SK-N-SH treated with all-trans-retinoic acid at 6 μM for 48 hours (cell line): ENCODE data around the gene OPRM1.

Experiments used
- ATAC-seq: fragments of 200-7000 bp; cut with Tn5 transposase; 3 replicates; pipeline ENCODE4 v1.9.1; 2020; ENCODE audit warnings: mild to moderate bottlenecking, moderate library complexity
- ARNTL ChIP-seq: fragments of 450-650 bp; formaldehyde crosslinking; IDR thresholded peaks from 2 replicates; pipeline ENCODE4 v1.5.0; 2020; ENCODE audit warnings: low read depth, mild to moderate bottlenecking, moderate library complexity, borderline replicate concordance
- BACH2 ChIP-seq: fragments of 250-450 bp; sonication (Bioruptor Pico); IDR thresholded peaks from 2 replicates; pipeline ENCODE4 v1.9.0; 2021; ENCODE audit warnings: mild to moderate bottlenecking, borderline replicate concordance
- ESRRG ChIP-seq: fragments of 250-450 bp; sonication (Bioruptor Pico); IDR thresholded peaks from 2 replicates; pipeline ENCODE4 v1.6.1; 2021; ENCODE audit warnings: mild to moderate bottlenecking
- GLIS3 ChIP-seq: fragments of 250-450 bp; sonication (Bioruptor Pico); IDR thresholded peaks from 2 replicates; pipeline ENCODE4 v1.5.0; 2020; ENCODE audit warnings: mild to moderate bottlenecking, moderate library complexity
- OSR1 ChIP-seq: fragments of 250-450 bp; sonication (Bioruptor Pico); IDR thresholded peaks from 2 replicates; pipeline ENCODE4 v1.8.0; 2022; ENCODE audit warnings: moderate library complexity, mild to moderate bottlenecking, inconsistent platforms
- PPARA ChIP-seq: fragments of 250-450 bp; sonication (Bioruptor Pico); IDR thresholded peaks from 2 replicates; pipeline ENCODE4 v1.5.0; 2020; ENCODE audit warnings: mild to moderate bottlenecking, borderline replicate concordance
- RARB ChIP-seq: fragments of 250-450 bp; sonication (Bioruptor Pico); IDR thresholded peaks from 2 replicates; pipeline ENCODE4 v1.8.0; 2021; ENCODE audit warnings: mild to moderate bottlenecking, moderate library complexity
- SNAI2 ChIP-seq: fragments of 250-450 bp; sonication (Bioruptor Pico); IDR thresholded peaks from 2 replicates; pipeline ENCODE4 v1.5.0; 2020; ENCODE audit warnings: mild to moderate bottlenecking, moderate library complexity
- TOX ChIP-seq: fragments of 250-450 bp; sonication (Bioruptor Pico); IDR thresholded peaks from 2 replicates; pipeline ENCODE4 v1.8.0; 2021; ENCODE audit warnings: mild to moderate bottlenecking, moderate library complexity, borderline replicate concordance
- TSHZ2 ChIP-seq: fragments of 250-450 bp; sonication (Bioruptor Pico); IDR thresholded peaks from 2 replicates; pipeline ENCODE4 v1.5.0; 2020; ENCODE audit warnings: mild to moderate bottlenecking, moderate library complexity
- ZC3H10 ChIP-seq: fragments of 250-450 bp; sonication (Bioruptor Pico); IDR thresholded peaks from 2 replicates; pipeline ENCODE4 v1.5.1; 2021; ENCODE audit warnings: mild to moderate bottlenecking, moderate library complexity
- ZFP3 ChIP-seq: fragments of 250-450 bp; sonication (Bioruptor Pico); IDR thresholded peaks from 2 replicates; pipeline ENCODE4 v1.5.0; 2020; ENCODE audit warnings: mild to moderate bottlenecking, moderate library complexity
- ZFP30 ChIP-seq: fragments of 450-650 bp; formaldehyde crosslinking; IDR thresholded peaks from 2 replicates; pipeline ENCODE4 v1.5.0; 2022; ENCODE audit warnings: mild to moderate bottlenecking, moderate library complexity
- ZNF565 ChIP-seq: fragments of 450-650 bp; formaldehyde crosslinking; conservative IDR thresholded peaks from 2 replicates; pipeline ENCODE4 v1.5.0; 2020; ENCODE audit warnings: low read depth, mild to moderate bottlenecking, moderate library complexity
- ZNF70 ChIP-seq: fragments of 450-650 bp; formaldehyde crosslinking; IDR thresholded peaks from 2 replicates; pipeline ENCODE4 v1.5.0; 2020; ENCODE audit warnings: mild to moderate bottlenecking, moderate library complexity
- ZNF8 ChIP-seq: fragments of 450-650 bp; formaldehyde crosslinking; IDR thresholded peaks from 2 replicates; pipeline ENCODE4 v1.5.0; 2020; ENCODE audit warnings: mild to moderate bottlenecking, moderate library complexity
- TF ChIP-seq, protein P1 (sequence below): fragments of 250-450 bp; sonication (Bioruptor Pico); IDR thresholded peaks from 2 replicates; pipeline ENCODE4 v1.5.1; 2020; ENCODE audit warnings: low read depth, mild to moderate bottlenecking, moderate library complexity
- TF ChIP-seq, protein P2 (sequence below): fragments of 250-450 bp; sonication (Bioruptor Pico); IDR thresholded peaks from 2 replicates; pipeline ENCODE4 v1.8.0; 2020; ENCODE audit warnings: mild to moderate bottlenecking, moderate library complexity, borderline replicate concordance
- TF ChIP-seq, protein P3 (sequence below): fragments of 250-450 bp; sonication (Bioruptor Pico); IDR thresholded peaks from 2 replicates; pipeline ENCODE4 v1.8.0; 2021; ENCODE audit warnings: low read depth, mild to moderate bottlenecking, moderate library complexity, borderline replicate concordance

Gene OPRM1

DNA sequence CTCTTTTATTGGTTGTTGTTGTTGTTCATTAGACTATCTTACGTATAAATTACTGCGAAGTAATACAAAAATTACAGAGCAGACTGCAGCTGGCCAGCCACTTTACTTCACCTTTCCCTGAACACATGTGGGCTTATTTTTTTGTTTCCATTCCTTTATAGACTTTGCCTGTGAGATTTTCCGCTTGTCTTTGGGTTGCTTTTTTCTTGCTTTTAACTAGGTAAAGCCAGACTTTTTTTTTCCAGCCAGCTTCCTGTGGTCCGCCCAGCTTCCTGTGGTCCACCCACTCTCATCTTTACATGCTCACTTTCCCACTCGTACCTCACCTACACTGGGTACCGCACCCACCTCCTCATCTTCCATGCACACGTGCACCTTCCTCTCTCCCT lies 238.6 kb downstream of the OPRM1 start:
- TF ChIP-seq ZFP3 (CRISPR knock-in tag), result no peak
- TF ChIP-seq OSR1 (CRISPR knock-in tag), result no peak
- TF ChIP-seq, all 23 proteins: peak for 0
- no peak for ATAC-seq

- no peak for ATAC-seq
- TF ChIP-seq ESRRG (CRISPR knock-in tag) (no peak), ZNF70 (no peak), ZNF8 (no peak), RARB (CRISPR knock-in tag) (no peak)
- TF ChIP-seq, protein P1, sequence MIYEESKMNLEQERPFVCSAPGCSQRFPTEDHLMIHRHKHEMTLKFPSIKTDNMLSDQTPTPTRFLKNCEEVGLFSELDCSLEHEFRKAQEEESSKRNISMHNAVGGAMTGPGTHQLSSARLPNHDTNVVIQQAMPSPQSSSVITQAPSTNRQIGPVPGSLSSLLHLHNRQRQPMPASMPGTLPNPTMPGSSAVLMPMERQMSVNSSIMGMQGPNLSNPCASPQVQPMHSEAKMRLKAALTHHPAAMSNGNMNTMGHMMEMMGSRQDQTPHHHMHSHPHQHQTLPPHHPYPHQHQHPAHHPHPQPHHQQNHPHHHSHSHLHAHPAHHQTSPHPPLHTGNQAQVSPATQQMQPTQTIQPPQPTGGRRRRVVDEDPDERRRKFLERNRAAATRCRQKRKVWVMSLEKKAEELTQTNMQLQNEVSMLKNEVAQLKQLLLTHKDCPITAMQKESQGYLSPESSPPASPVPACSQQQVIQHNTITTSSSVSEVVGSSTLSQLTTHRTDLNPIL, result no peak
- TF ChIP-seq, protein P2, sequence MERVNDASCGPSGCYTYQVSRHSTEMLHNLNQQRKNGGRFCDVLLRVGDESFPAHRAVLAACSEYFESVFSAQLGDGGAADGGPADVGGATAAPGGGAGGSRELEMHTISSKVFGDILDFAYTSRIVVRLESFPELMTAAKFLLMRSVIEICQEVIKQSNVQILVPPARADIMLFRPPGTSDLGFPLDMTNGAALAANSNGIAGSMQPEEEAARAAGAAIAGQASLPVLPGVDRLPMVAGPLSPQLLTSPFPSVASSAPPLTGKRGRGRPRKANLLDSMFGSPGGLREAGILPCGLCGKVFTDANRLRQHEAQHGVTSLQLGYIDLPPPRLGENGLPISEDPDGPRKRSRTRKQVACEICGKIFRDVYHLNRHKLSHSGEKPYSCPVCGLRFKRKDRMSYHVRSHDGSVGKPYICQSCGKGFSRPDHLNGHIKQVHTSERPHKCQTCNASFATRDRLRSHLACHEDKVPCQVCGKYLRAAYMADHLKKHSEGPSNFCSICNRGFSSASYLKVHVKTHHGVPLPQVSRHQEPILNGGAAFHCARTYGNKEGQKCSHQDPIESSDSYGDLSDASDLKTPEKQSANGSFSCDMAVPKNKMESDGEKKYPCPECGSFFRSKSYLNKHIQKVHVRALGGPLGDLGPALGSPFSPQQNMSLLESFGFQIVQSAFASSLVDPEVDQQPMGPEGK (CRISPR knock-in tag), result no peak
- TF ChIP-seq, protein P3, sequence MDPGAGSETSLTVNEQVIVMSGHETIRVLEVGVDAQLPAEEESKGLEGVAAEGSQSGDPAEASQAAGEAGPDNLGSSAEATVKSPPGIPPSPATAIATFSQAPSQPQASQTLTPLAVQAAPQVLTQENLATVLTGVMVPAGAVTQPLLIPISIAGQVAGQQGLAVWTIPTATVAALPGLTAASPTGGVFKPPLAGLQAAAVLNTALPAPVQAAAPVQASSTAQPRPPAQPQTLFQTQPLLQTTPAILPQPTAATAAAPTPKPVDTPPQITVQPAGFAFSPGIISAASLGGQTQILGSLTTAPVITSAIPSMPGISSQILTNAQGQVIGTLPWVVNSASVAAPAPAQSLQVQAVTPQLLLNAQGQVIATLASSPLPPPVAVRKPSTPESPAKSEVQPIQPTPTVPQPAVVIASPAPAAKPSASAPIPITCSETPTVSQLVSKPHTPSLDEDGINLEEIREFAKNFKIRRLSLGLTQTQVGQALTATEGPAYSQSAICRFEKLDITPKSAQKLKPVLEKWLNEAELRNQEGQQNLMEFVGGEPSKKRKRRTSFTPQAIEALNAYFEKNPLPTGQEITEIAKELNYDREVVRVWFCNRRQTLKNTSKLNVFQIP (CRISPR knock-in tag), result no peak
Measured at GRCh38 chr6:154280521-154280920, 241.5 kb downstream of the OPRM1 start.

DNA sequence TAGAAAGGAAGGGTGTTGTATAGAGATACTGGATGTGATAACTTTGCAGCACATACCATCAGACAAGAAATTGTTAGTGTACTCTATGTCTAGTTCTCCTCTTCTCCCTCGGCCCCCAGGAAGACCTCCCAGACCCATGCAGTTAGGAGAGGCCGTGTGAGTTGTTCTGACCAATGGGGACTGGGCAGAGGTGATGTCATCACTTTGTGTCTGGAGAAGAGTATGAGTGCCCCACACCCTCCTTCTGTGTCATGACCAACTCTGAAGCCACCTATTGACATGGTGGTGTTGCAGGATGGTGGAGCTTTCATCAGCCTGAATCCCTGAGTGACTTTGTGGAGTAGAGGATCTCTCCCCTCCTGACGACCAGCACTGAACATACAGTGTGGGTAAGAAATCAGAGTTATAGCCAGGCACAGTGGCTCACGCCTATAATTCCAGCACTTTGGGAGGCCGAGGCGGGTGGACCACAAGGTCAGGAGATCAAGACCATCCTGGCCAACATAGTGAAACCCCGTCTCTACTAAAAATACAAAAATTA lies 245.3 kb downstream of the OPRM1 start:
- TF ChIP-seq TOX (CRISPR knock-in tag), result no peak
- TF ChIP-seq GLIS3 (CRISPR knock-in tag), result no peak
- TF ChIP-seq ZFP30 (CRISPR knock-in tag), result no peak
- TF ChIP-seq, protein P3 (CRISPR knock-in tag), result no peak
- no peak for TF ChIP-seq ZNF565 (CRISPR knock-in tag)
- TF ChIP-seq ZNF8, result no peak
- no peak for TF ChIP-seq BACH2 (CRISPR knock-in tag)
- no peak for TF ChIP-seq SNAI2 (CRISPR knock-in tag)
- TF ChIP-seq, protein P1, result no peak
- no peak for TF ChIP-seq ZC3H10 (CRISPR knock-in tag)
- TF ChIP-seq, protein P2 (CRISPR knock-in tag), result no peak
- TF ChIP-seq ESRRG (CRISPR knock-in tag), result no peak
- TF ChIP-seq ZNF70, result no peak
- no peak for TF ChIP-seq ARNTL (CRISPR knock-in tag)
- TF ChIP-seq TSHZ2 (CRISPR knock-in tag), result no peak
- TF ChIP-seq PPARA (CRISPR knock-in tag), result no peak
- no peak for ATAC-seq
